ENCODE measurements around the gene KRT81. TPM values are rescaled to one million over a fixed set of nuclear protein-coding genes. Genes with fewer than 3 reads are reported as not detected.

The KRT81 gene
- total and polyA plus RNA-seq, 8 donors: 0.22 to 0.76 (median 0.52) TPM; not detected in 4

GRCh38 chr12:52323416-52324152 lies 32.2 kb upstream of the KRT81 start:
- Histone ChIP-seq H3K27me3 (no peaks in the 10 kb centered on the region), H3K4me3 (no peak overlapping the region), H3K27ac (no peak overlapping the region), H3K36me3 (no peaks in the 10 kb centered on the region), H3K4me1 (peaks cover 0 to 2% (median 0%) of the 10 kb centered on the region in 3 donors), H3K9me3 (no peaks in the 10 kb centered on the region)
- intact Hi-C loops (cut with DNase I): loop anchor here in 1 of 3 donors (5.0 kb wide), 1 partner anchor 166 kb away; no protein-coding TSS in a partner anchor
- FAIRE-seq: no peak
- no peak for ATAC-seq
- TF ChIP-seq CTCF (IDR thresholded peaks at IDR 0.05): no peak
- 84 to 90% methylated on average over 10 of the region's 10 CpGs for WGBS, 2 donors
- peak in 1 of 6 donors; percentile 5 for DNase-seq

- Histone ChIP-seq H3K27ac (no peak overlapping the region), H3K4me1 (peaks cover 0 to 2% (median 0%) of the 10 kb centered on the region in 3 donors), H3K4me3 (no peak overlapping the region), H3K27me3 (no peaks in the 10 kb centered on the region), H3K36me3 (no peaks in the 10 kb centered on the region), H3K9me3 (no peaks in the 10 kb centered on the region)
- intact Hi-C loops (cut with DNase I): loop anchor here in 1 of 3 donors (5.0 kb wide), 1 partner anchor 166 kb away; no protein-coding TSS in a partner anchor
- TF ChIP-seq CTCF (IDR thresholded peaks at IDR 0.05): no peak
- FAIRE-seq (no peak), ATAC-seq (no peak), DNase-seq (no peak)
- WGBS, 2 donors: 80 to 84% methylated on average over 1 of the region's 1 CpG
Measured at GRCh38 chr12:52323001-52323400, 31.7 kb upstream of the KRT81 start.

GRCh38 chr12:52322069-52322468 lies 30.7 kb upstream of the KRT81 start:
- no peaks in the 10 kb centered on the region for H3K9me3 ChIP-seq
- intact Hi-C loops (cut with DNase I): loop anchor here in 1 of 3 donors (5.0 kb wide), 1 partner anchor 165 kb away; no protein-coding TSS in a partner anchor
- no peak for TF ChIP-seq CTCF (IDR thresholded peaks at IDR 0.05)
- no peak overlapping the region for H3K4me3 ChIP-seq
- no peak for DNase-seq
- WGBS, 2 donors: 91 to 98% methylated on average over 1 of the region's 1 CpG
- no peaks in the 10 kb centered on the region for H3K36me3 ChIP-seq
- no peaks in the 10 kb centered on the region for H3K4me1 ChIP-seq
- ATAC-seq: no peak
- H3K27me3 ChIP-seq: no peaks in the 10 kb centered on the region
- H3K27ac ChIP-seq: no peak overlapping the region
- no peak for FAIRE-seq

- Histone ChIP-seq H3K9me3 (no peaks in the 10 kb centered on the region), H3K27me3 (no peaks in the 10 kb centered on the region), H3K4me3 (no peak overlapping the region), H3K36me3 (no peaks in the 10 kb centered on the region), H3K27ac (no peak overlapping the region), H3K4me1 (no peaks in the 10 kb centered on the region)
- ATAC-seq (no peak), DNase-seq (no peak), FAIRE-seq (no peak)
- TF ChIP-seq CTCF (IDR thresholded peaks at IDR 0.05): no peak
- WGBS, 2 donors: 72 to 74% methylated on average over 4 of the region's 4 CpGs
- intact Hi-C loops (cut with DNase I): loop anchor here in 1 of 3 donors (5.0 kb wide), 1 partner anchor 164 kb away; no protein-coding TSS in a partner anchor
Measured at GRCh38 chr12:52321418-52321817, 30.1 kb upstream of the KRT81 start.
